ENCODE measurements around the gene C10orf53.

Gene C10orf53

DNA sequence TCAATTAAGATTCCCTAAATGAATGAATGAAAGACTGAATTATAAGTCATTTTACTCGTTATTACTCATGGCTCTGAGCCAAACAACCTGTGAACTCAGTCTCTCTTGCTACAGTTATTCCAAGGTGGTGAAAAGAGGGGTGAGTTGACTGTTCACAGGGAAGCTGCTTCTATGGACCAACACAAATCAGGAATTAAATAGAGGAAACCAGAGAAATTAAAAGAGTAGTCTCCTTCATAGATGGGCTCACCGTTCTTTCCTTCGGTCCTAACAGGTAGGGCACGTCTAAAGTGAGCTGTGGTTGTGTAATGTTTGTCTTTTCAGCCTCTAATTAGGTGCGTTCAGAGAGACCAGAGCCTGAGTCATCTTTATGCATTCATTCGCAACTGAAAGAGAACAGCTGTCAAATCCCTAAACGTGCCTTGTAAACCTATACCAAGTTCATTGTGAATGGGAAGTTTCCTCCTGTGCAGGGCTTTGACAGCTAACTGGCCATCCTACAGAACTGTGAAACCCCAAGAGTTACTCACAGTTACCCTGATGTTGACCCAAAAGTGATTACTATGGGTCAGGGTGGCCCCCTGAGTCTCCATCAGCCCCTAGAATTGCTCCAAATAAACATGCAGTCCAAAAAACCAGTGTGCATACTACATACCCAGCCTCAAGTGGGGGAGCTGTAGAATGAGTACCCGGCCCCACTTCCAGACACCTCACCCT lies 18.2 kb upstream of the C10orf53 start:
- TF ChIP-seq ZNF8 (CRISPR knock-in tag; IDR thresholded peaks at IDR 0.05) (no peak), ISL1 (CRISPR knock-in tag; IDR thresholded peaks at IDR 0.05) (no peak)
- ATAC-seq, result no peak

DNA sequence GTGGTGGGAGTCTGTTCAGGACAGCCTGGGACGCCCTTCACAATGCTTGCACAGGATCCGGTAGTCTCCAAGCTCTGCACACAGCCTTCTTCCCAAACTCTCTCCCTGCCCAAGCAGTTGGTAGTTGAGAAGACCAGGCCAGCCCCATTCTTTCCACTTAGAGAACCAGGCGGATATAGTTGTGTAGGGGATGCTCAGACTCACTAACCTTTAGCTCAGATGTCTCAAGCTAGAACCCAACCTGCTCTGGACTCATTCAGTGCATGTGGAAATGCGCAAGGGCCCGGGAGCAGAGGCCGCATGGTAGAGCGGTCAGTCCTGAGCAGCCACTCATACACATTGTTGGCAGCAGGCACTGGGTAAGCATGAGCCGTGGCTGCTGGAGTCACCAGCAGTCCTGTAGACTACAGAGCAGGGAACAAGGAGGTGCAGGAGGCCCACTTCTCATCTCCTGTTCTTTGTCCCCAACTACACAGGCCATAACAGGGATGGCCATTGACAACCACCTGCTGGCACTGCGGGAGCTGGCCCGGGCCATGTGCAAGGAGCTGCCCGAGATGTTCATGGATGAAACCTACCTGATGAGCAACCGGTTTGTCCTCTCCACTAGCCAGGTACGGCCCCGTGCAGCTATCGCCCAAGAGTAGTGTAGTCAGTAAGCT lies 17.2 kb upstream of the C10orf53 start:
- ATAC-seq, result no peak
- TF ChIP-seq ESRRG (CRISPR knock-in tag; IDR thresholded peaks at IDR 0.05), result no peak

DNA sequence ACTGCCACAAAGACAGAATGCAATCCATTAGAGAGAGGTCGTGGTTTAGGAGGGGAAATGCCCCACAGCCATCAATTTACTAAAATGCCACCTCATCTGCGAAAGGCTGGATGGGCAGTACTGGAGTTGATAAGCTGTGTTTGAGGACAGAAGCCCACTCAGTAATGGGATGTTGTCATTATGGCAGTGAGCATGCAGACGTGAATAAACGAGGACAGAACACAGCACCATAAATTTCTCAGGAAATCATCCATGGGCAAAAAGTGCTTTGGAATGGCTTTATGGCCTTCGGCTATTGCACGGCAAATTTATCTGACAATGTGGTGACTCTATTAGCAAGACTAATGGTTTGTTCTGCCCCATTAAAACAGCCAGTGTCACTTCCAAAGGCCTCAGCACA lies 15.9 kb upstream of the C10orf53 start:
- ATAC-seq, result peak; percentile 35; the same call in 1 of the 3 replicates
- TF ChIP-seq TOX (CRISPR knock-in tag; IDR thresholded peaks at IDR 0.05; ENCODE audit: borderline replicate concordance), result no peak
- no peak for TF ChIP-seq ZNF8 (CRISPR knock-in tag; IDR thresholded peaks at IDR 0.05)
- TF ChIP-seq ZNF70 (CRISPR knock-in tag; IDR thresholded peaks at IDR 0.05), result peak; percentile 49; the same call in 1 of the 2 replicates

DNA sequence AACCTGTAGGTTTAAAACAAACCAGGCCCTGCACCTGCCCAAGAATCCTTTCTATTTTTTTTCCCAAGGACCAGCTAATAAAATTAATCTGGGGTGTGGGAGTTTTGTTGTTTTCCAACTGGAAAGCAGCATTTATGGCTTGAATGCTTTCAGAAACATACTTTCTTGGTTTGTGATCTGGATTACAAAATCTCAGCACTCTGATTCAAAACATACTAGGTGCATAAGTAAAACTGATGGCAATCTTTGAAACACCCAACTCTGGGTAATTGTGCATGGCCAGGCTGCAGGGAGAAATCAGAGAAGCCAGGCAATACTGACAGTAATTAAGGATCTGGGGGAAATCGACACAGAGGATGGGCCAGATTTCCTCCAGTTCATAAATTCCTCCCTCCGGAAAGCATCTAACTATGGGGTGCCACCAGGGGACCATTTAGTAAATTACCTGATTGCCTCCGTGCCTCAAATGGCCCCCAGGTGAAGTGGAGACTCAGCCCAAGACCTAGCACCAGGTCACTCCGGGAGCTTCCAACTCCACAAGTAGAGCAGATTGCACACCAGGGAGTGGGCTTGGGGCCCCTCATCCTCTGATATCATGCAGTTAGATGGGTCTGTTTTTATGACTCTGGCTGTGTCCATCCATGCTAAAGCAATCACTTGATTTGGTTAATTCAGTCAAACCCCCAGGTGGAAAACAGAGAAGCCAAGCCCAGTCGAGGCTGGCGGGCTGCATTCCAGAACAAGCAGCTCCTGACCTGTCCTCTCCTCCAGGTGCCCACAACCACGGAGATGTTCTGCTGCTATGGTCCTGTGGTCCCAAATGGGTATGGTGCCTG lies 15.2 kb upstream of the C10orf53 start:
- no peak for ATAC-seq
- TF ChIP-seq ZFP3 (CRISPR knock-in tag; IDR thresholded peaks at IDR 0.05) (no peak), ZFP30 (CRISPR knock-in tag; IDR thresholded peaks at IDR 0.05) (no peak), ZNF565 (CRISPR knock-in tag; conservative IDR thresholded peaks at IDR 0.05; ENCODE audit: low read depth) (no peak), ARNTL (CRISPR knock-in tag; IDR thresholded peaks at IDR 0.05; ENCODE audit: borderline replicate concordance, low read depth) (no peak), TCF4 (CRISPR knock-in tag; IDR thresholded peaks at IDR 0.05; ENCODE audit: borderline replicate concordance) (no peak), ZNF70 (CRISPR knock-in tag; IDR thresholded peaks at IDR 0.05) (no peak), PPARA (CRISPR knock-in tag; IDR thresholded peaks at IDR 0.05; ENCODE audit: borderline replicate concordance) (no peak), BACH2 (CRISPR knock-in tag; IDR thresholded peaks at IDR 0.05; ENCODE audit: borderline replicate concordance) (no peak), RARB (CRISPR knock-in tag; IDR thresholded peaks at IDR 0.05) (no peak), SNAI2 (CRISPR knock-in tag; IDR thresholded peaks at IDR 0.05) (no peak), ZNF8 (CRISPR knock-in tag; IDR thresholded peaks at IDR 0.05) (no peak), ISL1 (CRISPR knock-in tag; IDR thresholded peaks at IDR 0.05) (no peak), CSDC2 (CRISPR knock-in tag; IDR thresholded peaks at IDR 0.05) (no peak), ESRRG (CRISPR knock-in tag; IDR thresholded peaks at IDR 0.05) (no peak), GLIS3 (CRISPR knock-in tag; IDR thresholded peaks at IDR 0.05) (no peak), TOX (CRISPR knock-in tag; IDR thresholded peaks at IDR 0.05; ENCODE audit: borderline replicate concordance) (no peak)
- TF ChIP-seq, protein P1, sequence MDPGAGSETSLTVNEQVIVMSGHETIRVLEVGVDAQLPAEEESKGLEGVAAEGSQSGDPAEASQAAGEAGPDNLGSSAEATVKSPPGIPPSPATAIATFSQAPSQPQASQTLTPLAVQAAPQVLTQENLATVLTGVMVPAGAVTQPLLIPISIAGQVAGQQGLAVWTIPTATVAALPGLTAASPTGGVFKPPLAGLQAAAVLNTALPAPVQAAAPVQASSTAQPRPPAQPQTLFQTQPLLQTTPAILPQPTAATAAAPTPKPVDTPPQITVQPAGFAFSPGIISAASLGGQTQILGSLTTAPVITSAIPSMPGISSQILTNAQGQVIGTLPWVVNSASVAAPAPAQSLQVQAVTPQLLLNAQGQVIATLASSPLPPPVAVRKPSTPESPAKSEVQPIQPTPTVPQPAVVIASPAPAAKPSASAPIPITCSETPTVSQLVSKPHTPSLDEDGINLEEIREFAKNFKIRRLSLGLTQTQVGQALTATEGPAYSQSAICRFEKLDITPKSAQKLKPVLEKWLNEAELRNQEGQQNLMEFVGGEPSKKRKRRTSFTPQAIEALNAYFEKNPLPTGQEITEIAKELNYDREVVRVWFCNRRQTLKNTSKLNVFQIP (CRISPR knock-in tag; IDR thresholded peaks at IDR 0.05; ENCODE audit: borderline replicate concordance, low read depth), result no peak
- TF ChIP-seq, protein P2, sequence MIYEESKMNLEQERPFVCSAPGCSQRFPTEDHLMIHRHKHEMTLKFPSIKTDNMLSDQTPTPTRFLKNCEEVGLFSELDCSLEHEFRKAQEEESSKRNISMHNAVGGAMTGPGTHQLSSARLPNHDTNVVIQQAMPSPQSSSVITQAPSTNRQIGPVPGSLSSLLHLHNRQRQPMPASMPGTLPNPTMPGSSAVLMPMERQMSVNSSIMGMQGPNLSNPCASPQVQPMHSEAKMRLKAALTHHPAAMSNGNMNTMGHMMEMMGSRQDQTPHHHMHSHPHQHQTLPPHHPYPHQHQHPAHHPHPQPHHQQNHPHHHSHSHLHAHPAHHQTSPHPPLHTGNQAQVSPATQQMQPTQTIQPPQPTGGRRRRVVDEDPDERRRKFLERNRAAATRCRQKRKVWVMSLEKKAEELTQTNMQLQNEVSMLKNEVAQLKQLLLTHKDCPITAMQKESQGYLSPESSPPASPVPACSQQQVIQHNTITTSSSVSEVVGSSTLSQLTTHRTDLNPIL (CRISPR knock-in tag; IDR thresholded peaks at IDR 0.05; ENCODE audit: low read depth), result no peak
- TF ChIP-seq, protein P3, sequence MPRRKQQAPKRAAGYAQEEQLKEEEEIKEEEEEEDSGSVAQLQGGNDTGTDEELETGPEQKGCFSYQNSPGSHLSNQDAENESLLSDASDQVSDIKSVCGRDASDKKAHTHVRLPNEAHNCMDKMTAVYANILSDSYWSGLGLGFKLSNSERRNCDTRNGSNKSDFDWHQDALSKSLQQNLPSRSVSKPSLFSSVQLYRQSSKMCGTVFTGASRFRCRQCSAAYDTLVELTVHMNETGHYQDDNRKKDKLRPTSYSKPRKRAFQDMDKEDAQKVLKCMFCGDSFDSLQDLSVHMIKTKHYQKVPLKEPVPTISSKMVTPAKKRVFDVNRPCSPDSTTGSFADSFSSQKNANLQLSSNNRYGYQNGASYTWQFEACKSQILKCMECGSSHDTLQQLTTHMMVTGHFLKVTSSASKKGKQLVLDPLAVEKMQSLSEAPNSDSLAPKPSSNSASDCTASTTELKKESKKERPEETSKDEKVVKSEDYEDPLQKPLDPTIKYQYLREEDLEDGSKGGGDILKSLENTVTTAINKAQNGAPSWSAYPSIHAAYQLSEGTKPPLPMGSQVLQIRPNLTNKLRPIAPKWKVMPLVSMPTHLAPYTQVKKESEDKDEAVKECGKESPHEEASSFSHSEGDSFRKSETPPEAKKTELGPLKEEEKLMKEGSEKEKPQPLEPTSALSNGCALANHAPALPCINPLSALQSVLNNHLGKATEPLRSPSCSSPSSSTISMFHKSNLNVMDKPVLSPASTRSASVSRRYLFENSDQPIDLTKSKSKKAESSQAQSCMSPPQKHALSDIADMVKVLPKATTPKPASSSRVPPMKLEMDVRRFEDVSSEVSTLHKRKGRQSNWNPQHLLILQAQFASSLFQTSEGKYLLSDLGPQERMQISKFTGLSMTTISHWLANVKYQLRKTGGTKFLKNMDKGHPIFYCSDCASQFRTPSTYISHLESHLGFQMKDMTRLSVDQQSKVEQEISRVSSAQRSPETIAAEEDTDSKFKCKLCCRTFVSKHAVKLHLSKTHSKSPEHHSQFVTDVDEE (CRISPR knock-in tag; IDR thresholded peaks at IDR 0.05), result no peak
- TF ChIP-seq, protein P4, sequence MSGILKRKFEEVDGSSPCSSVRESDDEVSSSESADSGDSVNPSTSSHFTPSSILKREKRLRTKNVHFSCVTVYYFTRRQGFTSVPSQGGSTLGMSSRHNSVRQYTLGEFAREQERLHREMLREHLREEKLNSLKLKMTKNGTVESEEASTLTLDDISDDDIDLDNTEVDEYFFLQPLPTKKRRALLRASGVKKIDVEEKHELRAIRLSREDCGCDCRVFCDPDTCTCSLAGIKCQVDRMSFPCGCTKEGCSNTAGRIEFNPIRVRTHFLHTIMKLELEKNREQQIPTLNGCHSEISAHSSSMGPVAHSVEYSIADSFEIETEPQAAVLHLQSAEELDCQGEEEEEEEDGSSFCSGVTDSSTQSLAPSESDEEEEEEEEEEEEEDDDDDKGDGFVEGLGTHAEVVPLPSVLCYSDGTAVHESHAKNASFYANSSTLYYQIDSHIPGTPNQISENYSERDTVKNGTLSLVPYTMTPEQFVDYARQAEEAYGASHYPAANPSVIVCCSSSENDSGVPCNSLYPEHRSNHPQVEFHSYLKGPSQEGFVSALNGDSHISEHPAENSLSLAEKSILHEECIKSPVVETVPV (CRISPR knock-in tag; IDR thresholded peaks at IDR 0.05), result no peak
